Erythroblast (primary cell): ENCODE results near the gene SHANK2.

Experiments
- DNase-seq, 2 experiments: peaks; one replicate each; lab custom pipeline; 2025; lab: John Stamatoyannopoulos, UW
- GATA1 ChIP-seq: IDR thresholded peaks from 2 replicates; pipeline ENCODE4 v1.6.1; 2011; ENCODE audit warnings: low read depth, mild to moderate bottlenecking, control low read depth, low read length, moderate library complexity
- POLR2A ChIP-seq: IDR thresholded peaks from 2 replicates; pipeline ENCODE4 v1.6.1; 2011; ENCODE audit warnings: mild to moderate bottlenecking, low read length

Gene SHANK2

DNA sequence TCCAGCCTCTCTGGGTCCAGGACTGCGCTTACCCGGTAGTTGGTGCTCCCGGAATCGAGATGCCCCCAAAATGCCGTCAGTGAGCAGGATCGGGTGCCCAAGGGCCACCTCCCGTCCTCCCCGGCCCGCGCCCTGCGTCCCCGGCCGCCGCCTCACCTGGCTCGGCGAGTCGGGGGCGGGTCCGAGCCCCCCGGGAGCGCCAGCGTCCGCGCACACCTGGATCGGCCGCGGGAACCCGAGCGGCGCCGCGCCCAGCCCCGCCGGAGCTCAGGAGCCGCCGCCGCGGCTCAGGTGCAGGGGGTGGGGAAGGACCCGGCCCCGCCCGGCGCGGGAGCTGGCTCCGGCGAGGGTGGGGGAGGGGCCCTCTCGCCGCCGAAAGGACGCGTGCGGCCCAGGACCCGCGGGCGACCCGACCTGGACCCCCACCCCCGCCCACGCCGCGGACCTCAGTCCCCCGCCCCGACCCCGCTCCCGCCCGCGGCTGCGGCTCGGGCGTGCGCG is at the start of gene SHANK2:
Gene SHANK2 (minus strand): TSS at position 309 of the 501 bp plus-strand sequence. CDS start 105,251 bp downstream, outside the sequence.
- DNase-seq, result no peak
- TF ChIP-seq POLR2A, result no peak
- no peak for TF ChIP-seq GATA1

DNA sequence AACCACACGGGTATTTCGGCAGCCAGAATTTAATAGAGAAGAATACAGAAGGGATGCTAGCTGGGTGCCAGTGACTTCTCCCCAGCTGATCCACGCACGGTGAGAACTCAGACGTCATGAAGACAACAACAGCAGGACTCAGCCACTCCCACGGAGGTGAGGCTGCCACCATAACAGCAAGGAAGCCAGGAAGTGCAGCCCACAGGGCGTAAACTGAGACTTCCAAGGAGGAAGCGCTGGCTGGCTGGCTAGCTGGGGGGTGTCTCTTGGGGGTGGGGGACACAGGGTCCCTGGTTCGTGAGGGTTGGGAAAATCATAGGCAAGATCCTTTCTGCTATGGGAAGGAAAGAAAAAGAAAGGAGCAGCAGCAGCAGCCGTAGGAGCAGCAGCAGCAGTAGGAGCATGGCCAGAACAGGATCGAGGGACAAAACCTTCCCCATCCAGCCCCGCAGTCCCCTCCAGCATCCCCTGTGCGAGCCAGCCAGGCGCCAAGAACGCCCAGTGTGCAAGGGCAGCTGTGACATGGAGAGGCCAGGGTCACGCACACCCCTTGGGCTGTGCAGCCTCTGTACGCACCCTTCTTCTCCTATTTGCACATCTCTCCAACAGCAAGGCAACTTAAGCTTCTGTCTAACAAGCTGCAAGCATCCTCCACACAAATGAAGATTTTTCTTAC is 49.6 kb upstream of the SHANK2 start:
- no peak for DNase-seq
- TF ChIP-seq POLR2A, result no peak
- TF ChIP-seq GATA1, result no peak

DNA sequence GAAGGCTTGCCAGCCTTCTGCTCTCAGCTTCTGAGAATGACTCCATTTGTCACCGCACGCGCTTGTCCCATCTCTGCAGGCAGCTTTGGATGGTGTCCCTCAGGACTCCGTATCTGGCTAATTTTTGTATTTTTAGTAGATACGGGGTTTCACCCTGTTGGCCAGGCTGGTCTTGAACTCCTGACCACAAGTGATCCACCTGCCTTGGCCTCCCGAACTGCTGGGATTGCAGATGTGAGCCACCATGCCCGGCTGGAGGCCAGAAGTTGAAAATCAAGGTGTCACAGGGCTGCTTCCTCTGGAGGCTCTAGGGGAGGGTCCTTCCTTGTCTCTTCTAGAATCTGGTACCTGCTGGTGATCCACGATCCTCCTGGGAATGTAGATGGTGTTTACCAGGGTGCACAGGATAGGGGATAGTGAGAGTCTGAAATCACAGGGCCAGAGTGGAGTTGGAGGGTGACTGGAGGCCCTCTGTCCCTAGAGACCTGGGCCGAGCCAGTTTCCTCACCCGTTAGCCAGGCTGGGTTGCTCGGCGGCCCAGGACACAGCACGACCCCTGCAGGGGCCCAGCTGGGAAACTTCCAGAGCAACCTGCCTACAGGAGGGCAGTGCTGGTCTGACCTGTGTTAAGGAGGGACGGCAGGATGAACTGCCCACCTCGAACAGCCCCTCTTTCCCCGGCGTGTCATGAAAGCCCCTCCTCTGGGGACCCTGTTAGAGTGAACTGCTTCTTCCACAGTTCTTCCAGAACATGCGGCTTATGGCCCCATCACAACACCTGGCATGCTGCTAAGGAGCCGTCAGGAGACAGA is 48.9 kb upstream of the SHANK2 start:
- TF ChIP-seq GATA1 (no peak), POLR2A (no peak)
- no peak for DNase-seq

DNA sequence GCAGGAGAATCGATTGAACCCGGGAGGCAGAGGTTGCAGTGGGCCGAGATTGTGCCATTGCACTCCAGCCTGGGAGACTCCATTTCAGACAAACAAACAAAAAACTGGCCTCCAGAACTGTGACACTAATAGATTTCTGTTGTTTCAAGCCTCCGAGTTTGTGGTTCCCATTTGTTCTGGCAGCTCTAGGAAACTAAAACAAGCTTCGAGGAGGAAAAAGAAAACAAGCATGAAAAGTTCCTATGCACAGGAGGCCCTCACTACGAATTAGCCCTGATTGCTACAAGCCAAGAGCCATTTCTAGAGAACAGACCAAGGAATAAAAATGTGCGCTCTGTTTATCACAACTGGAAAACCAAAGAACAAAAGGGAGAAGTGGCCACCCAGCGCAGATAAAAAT is 47.8 kb upstream of the SHANK2 start:
- TF ChIP-seq POLR2A (no peak), GATA1 (no peak)
- no peak for DNase-seq

DNA sequence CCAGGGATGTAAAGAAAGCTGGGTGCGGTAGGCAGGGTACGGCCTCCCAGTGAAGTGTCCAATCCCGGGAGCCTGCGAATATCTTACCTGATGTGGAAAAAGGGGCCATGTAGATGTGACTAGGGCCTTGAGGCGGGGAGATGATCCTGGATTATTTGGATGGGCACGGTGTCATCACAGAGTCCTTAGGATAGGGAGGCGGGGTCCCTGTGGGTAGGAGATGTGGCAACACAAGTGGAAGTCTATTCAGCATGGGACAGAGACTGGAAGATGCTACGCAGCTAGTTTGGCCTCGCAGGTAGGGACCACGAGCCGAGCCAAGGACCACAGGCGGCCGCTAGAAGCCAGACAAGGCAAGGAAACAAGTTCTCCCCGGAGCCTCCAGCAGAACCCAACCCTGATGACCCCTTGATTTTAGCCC is 46.4 kb upstream of the SHANK2 start:
- TF ChIP-seq POLR2A, result no peak
- no peak for TF ChIP-seq GATA1

DNA sequence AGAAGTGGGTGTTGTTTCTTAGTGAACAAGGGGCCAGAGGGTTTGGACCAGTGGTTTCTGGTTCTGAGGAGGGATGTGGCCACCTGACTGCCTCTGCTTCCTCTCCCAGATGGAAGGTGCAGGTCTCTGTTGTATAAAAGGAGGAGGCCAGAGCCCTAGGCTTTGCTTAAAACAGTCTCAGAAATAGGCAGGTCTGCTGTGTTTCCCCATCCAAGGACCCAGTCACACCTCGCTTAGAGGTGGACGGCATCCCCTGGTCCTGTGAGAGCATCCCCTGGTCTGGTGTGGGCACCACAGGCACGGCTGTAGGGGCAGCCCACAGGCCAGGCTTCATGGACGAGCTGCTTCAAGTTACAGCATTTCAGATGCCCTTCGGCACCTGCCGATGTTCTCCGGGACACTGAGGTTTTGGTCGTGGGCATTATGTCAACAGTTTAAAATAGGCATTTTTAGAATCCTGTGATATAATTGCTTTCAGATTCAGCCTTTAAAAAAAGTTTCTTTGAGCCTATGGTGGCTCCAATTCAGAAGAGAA is 45.7 kb upstream of the SHANK2 start:
- no peak for TF ChIP-seq POLR2A
- TF ChIP-seq GATA1, result no peak
- DNase-seq, result no peak

More for the DNA sequence above, 46.4 kb upstream of the SHANK2 start:
- no peak for DNase-seq

DNA sequence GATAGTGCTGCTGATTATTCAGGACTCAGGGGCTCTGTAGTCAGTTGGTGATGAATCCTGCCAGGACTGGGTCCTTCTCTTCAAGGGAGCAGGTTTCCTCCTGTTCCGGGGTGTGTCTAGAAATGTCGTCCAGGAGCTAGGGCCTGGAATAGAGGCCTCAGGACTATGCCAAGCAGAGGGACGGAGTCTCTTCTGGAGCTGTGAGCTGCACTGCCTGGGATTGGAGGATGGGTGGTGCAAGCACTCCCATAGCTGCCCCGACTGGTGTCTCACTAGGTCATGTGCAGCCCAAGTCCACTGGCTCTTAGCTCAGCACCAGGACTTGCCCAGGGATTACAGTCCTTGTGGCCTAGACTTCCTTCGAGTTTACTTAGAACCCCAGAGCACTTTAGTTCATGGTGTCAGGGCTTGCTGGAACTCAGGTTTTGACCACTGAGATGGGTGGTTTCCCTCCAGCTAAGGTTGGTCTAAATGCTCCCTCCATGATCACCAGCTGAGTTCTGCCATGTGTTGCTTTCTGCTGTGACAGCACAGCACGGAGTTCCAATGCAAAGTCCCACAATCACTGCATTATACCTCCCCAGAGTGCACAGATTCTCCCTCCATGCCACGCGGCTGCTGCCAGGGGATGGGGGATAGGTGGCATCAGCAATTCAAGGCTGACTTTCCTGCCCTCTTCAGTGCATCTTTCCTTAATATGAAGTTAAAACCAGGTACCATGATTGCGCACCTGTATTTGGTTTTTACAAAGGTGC is 42.6 kb upstream of the SHANK2 start:
- no peak for DNase-seq
- TF ChIP-seq GATA1 (no peak), POLR2A (no peak)

DNA sequence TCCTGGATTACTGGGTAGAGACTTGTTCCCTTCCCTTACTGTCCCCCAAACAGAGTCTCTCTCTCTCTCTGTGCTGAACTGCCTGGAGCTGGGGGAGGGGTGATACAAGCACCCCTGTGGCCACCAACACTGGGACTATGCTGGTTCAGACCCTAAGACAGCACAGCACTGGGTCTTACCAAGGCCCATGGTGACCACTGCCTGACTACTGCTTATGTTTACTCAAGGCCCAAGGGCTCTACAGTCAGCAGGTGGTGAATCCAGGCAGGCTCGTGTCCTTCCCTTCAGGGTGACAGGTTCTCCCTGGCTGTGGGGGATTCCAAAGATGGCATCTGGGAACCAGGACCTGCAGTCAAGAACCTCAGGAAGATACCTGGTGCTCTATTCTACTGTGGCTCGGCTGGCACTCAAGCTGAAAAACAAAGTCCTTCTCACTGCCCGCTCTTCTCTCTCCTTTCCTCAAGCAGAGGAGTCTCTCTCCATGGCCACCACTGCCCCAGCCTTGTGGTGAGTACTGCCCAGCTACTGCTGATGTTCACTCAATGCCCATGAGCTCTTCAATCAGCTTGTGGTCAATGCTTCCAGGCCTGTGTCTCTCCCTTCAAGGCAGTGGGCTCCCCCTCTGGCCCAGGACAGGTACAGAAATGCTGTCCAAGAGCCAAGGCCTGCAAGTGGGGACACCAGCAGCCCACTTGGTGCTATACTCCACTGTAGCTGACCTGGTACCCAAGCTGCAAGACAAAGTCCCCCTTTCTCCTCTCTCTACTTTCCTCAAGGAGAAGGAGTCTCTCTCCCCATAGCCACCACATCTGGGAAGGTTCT is 41.8 kb upstream of the SHANK2 start:
- no peak for TF ChIP-seq GATA1
- no peak for TF ChIP-seq POLR2A
- DNase-seq, result no peak

DNA sequence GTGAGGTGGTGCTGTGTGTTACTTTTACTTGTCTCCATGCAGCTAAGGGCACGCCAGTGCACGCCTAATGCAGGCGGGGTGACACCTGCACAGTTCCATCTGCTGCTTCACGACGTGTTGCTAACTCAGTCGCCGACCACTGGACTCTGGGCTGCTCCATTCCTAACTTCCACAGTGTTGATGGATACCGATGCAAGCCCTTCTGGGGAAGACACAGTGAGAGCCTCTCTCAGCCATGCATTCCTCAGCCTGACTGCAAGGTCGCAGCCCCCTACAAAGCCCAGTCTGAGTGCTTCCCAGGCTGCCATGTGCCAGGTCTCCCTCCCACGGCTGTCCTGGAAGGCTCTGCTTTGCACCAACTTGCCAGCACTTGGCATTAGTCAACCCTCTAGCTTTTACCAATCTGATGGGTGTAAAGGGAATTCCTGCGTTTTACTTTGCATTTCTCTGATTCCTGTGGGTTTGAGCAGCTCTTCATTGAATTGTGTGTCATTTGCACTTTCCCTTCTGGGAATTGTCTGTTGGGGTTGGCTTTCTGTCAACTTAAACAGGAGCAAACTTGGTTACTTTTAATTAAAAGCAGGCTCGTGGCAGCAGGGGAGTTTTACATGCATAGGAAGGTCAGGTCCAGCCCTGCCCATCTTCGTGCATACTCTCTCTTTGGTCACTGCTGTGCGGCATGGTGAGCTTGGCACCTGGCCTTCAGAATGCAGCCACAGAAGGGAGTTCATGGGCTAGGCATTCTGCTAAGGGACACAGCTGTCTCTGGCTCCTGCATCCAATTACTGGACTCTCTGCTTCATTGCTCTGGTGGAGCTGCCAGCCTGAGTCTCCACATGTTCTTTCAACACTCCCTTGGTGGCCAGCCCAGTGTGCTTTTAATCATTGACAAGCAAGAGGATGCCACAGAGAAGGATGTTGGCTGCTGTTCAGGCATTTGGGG is 34.6 kb upstream of the SHANK2 start:
- no peak for DNase-seq
- TF ChIP-seq POLR2A, result no peak

DNA sequence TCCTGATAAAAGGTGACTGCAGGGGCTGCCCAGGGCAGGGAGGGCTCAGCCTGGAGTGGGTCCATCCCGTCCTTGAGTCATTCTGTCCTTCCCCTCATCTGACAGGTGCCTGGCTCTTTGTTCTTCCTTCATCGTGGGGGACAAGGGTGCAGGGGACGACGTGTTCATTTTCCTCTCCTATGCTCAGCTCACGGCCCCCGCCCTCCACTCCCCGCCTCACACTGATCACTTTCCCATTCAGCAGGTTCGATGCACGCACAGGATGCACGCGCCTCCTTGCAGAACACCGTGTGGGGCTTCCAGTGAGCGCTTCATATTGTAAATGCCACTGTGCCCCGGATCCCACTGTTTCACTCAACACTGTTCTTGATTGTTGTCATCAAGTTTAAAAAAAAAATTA is 32.7 kb upstream of the SHANK2 start:
- DNase-seq, result no peak
- TF ChIP-seq GATA1 (no peak), POLR2A (no peak)

DNA sequence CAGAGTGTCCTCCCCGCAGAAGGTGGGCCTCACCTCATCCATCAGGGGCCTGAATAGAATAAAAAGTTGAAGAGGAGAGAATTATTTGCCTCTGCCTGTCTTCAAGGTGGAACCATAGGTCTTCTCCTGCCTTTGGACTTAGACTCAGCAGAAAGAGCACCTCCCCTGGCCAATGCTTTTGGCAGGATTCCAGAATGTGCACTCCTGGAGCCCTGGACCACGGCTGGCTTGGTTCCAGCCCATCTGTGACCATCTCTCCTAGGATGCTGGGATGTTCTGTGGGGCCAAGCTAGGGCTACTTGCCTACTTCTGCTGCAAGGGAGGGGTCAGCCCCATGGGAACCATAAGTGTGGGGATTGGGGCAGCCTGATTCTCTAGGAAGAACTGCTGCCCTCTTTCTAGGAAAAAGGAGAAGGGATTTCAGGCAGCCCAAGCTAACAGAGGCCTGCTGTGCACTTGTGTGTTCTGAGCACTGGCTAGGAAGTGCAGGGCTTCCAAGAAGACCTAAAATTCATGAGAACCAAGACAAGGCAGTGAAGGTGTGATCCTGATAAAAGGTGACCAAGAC is 32.2 kb upstream of the SHANK2 start:
- DNase-seq, result no peak
- TF ChIP-seq GATA1 (no peak), POLR2A (no peak)
